Right lung (tissue), 5 donors: ENCODE measurements around the gene ODC1. TPM values are rescaled to one million over a fixed set of nuclear protein-coding genes. Genes with fewer than 3 reads are reported as not detected.

Experiments used
- DNase-seq, 2 donors: peaks; one replicate each; pipeline ENCODE4 v3.0.0-alpha.2; 2013
- polyA plus RNA-seq, 5 donors: library from polyadenylated mRNA; unstranded; fragments of 120-200 nt; gene quantifications; one replicate each; pipeline versions ENCODE4 v1.2.1 to v1.2.3, GENCODE V29; 2013; ENCODE audit warnings: inconsistent platforms in 1 of 5, low replicate concordance in 1 of 5; ENCODE audit not compliant: insufficient read length in 5 of 5, insufficient read depth in 1 of 5

The ODC1 gene
- polyA plus RNA-seq, 5 donors = 204 to 264 (median 216) TPM

DNA sequence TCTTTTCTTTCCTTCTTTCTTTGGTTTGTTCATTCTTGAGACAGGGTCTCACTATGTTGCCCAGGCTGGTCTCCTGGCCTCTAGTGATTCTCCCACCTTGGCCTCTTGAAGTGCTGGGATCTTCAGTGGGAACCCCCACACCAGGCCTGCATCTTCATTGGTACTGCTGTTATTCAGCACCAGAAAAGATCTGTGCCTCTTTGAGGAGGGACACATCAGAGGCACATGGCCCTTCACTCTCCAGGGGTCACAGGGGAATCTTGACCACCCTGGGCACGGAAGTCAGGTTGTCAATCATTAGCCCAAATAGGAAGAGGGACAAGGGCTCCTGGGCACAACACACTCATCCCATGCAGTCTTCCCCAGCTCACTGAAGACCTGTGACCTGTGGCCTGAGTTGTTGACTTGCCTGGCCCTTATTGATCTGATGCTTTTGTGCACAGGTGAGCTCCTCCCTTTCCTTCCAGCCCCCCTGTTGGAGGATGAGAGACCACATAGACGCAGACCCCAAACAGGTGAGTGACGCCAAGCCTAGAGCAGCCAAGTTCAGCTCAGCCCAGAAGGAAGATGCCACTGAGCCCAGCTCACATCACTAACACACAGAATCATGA, 33.0 kb upstream of the ODC1 start:
- no peak for DNase-seq

DNA sequence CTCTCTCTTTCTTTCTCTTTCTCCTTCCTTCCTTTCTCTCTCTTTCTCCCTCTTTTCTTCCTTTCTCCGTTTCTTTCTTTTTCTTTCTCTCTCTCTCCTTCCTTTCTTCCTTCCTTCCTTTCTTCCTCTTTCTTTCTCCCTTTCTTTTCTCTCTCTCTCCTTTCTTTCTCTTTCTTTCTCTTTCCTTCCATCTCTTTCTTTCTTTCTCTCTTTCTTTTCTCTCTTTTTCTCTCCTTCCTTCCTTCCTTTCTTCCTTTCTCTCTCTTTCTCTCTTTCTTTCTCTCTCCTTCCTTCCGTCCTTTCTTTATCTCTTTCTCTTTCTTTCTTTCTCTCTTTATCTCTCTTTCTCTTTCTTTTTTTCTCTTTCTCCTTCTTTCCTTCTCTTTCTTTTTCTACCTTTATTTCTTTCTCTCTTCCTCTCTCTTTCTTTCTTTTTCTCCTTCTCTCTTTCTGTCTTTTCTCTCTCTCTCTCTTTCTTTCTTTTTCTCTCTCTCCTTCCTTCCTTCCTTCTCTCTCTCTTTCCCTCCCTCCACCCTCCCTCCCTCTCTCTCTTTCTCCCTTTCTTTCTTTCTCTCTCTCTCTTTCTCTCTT, 32.3 kb upstream of the ODC1 start:
- no peak for DNase-seq

GRCh38 chr2:10478916-10479315, 30.8 kb upstream of the ODC1 start:
- no peak for DNase-seq

- no peak for DNase-seq
Observed at GRCh38 chr2:10478298-10478625, 30.1 kb upstream of the ODC1 start.

GRCh38 chr2:10477443-10478297, 29.5 kb upstream of the ODC1 start:
- DNase-seq = no peak

- no peak for DNase-seq
Observed at GRCh38 chr2:10476723-10477442, 28.8 kb upstream of the ODC1 start.

DNA sequence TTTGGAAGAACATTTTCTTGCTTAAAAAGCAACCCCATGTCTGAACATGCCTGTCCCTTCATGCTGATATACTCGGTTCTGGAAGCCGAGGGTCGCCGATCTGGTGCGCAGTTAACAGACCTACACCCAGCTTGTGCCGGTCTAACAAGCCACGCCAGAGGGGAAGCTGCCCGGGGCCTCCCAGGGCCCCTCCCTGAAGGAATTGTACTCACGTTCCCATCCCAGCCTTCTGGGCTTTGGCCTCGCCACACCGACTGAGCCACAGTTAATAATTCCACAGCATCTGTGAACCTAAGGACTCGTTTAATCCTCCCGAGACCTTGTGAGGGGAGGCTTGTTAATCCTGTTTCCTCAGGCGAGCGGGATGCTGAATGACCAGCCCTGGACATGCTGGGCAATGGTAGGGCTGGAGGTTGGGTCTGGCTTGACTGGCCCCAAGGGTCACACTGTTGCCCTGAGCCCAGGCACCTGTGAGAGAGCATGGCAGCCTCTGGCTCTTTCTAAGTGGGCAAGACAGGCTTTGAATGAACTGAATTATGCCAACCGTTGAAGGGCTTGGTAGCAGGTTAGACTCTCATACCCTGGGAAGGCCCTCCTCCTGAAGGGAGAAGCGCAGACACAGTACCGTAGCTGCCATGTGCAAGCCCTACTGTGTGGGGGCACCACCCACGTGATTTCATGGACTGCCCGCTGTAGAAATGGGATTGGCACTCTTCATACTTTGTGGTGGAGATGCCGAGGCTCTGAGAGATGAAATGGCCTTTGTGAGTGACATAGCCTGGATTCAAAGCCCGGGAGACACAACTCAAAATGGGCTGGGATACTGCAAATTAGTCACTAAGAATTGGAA, 27.9 kb upstream of the ODC1 start:
- no peak for DNase-seq

- DNase-seq = no peak
Observed at GRCh38 chr2:10475221-10475722, 27.1 kb upstream of the ODC1 start.

- no peak for DNase-seq
Observed at GRCh38 chr2:10473121-10473756, 25.1 kb upstream of the ODC1 start.

DNA sequence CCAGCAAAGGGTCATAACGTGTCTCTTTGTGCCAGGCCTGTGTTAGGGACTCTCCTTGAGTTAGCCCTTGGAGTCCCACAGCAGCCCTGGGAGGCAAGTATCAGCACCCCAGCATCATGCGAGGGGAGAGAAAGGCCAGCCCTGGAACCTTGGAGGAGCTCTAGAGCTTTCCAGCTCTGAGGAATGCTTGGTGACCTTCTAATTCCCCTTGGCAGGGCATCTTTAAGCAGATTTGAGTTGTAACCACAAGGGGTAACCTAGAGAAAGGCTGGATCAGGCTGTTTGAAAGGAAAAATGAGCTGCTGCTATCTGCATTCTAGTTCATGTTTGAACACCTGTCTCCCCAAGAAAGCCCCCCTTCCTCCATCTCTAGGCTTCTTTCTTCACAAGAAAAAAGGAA, 23.8 kb upstream of the ODC1 start:
- no peak for DNase-seq

DNA sequence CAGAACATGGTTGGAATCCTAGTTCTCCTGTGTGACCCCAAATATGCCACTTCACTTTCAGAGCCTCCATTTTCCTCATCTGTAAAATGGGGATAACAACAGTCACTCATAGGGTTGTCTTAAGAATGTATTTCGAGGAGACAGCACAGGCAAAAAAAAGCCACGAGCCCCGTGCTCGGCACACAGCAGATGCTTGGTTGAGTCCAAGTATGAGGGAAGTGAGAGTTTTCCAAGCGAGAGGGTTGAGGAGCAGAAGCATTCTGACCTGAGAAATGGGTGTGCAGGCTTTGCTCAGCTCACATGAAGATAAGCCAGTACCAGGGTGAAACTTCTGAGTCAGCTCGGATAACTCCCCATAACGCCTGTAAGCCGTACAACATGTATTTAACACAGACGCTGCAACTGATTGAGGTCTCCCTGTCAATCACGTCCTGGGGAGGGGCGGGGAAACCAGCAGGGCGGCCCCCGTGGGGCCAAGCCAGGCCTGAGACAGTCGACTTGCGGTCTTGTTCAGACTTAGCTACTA, 23.0 kb upstream of the ODC1 start:
- DNase-seq = no peak

DNA sequence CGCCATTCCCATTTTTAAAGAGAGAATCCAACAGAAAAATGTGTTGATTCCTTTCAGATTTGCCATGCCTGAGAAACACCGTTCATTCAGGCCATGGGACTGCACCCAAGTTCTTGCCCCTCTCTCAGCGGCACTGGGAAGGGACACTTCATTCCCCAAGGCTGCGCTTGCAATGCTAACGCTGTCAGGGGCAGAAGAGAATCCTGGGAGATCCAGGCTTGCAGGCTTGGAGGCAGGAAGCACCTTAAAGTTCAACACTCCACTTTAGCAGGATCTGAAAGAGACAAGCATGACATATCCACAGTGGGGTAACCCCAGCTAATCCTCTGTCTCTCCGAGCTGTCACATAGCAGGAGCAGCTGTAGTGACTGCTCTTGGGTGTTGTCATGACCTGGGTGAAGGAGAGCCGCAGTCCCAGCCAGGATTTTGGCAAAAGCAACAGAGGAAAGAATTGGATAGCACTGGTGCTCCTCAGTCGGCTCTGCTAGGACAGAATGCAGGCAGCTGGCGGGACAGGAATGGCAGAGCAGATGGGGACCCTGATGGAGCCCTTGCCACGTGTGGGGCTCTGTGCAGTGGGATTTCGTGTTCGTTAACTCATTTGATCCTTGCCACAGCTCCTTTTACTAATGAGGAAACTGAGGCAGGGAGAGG, 22.0 kb upstream of the ODC1 start:
- no peak for DNase-seq

DNA sequence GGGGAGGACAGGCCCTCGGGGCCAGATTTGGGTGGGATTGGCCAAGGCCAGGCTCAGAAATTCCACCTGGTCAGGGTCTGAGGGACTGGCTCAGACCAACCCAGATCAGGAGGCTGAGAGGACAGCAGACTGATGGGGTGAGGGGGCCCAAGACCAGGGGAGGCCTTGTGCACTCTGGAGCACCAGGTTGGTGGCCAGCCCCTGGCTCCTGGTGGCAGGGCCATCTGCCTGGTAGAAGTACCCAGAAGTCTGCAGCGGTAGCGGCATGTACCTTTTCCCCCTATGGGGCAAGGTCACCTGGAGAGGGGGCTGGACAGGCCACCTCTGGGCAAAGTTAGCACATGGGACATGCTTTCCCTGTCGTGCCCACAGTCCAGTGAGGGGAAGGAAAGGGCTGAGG, 21.2 kb upstream of the ODC1 start:
- DNase-seq = no peak

GRCh38 chr2:10467401-10467800, 19.3 kb upstream of the ODC1 start:
- DNase-seq = no peak

GRCh38 chr2:10466801-10467200, 18.7 kb upstream of the ODC1 start:
- no peak for DNase-seq

GRCh38 chr2:10465910-10466309, 17.8 kb upstream of the ODC1 start:
- DNase-seq = no peak

GRCh38 chr2:10462178-10463083, 14.3 kb upstream of the ODC1 start:
- DNase-seq = no peak

DNA sequence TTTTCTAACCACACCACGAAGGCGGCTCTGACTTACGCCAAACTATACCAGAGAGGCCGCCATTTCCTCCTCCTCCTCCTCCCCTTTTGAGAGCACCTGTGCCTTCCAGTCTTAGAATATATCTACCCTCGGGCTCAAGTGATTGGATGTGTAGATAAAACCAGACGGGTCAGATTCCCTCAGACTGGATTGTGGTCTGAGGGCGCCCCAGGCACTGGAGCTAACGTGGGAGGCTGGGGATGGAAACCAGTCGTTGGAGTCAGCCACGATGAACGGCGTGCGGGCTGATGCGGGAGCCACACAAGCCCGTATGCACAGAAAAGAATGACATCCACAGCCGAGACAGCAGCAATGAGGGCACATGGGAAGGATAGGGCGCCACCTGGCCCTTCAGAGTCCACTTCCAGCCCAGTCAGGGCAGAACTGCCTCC, 12.3 kb upstream of the ODC1 start:
- DNase-seq = no peak
